NOMO-1 (cell line): Measurements from ENCODE around the gene ELL.
"Not testable (repeated sequence)": the region's sequence is repeated elsewhere in the genome, so short reads cannot be mapped to it uniquely, and the experiment has no call there.

Experiments used
- DNase-seq, 2 experiments: peaks; one replicate each; lab custom pipeline; 2025; ENCODE audit not compliant: unreplicated experiment in 2 of 2; lab: John Stamatoyannopoulos, UW

The ELL gene

GRCh38 chr19:18521692-18522123, at the start of gene ELL:
Gene ELL, minus strand, starts transcription at chr19:18522070. Its CDS starts 15 bp downstream, at chr19:18522055.
- no peak for DNase-seq

- DNase-seq, result no peak
Measured at GRCh38 chr19:18568367-18568766, 46.5 kb upstream of the ELL start.

GRCh38 chr19:18566953-18567352, 45.1 kb upstream of the ELL start:
- DNase-seq, result no peak

- no peak for DNase-seq
Measured at GRCh38 chr19:18562086-18562485, 40.2 kb upstream of the ELL start.

- no peak for DNase-seq
Measured at GRCh38 chr19:18559685-18560084, 37.8 kb upstream of the ELL start.

GRCh38 chr19:18558604-18559003, 36.7 kb upstream of the ELL start:
- no peak for DNase-seq

GRCh38 chr19:18558202-18558555, 36.3 kb upstream of the ELL start:
- no peak for DNase-seq

GRCh38 chr19:18557411-18558201, 35.7 kb upstream of the ELL start, which contains the start of gene KXD1:
Gene KXD1, plus strand, starts transcription at chr19:18557870. Its CDS starts 4,187 bp downstream, at chr19:18562057.
- DNase-seq, result peak; percentile 95 to 99

GRCh38 chr19:18551631-18552030, 29.8 kb upstream of the ELL start:
- no peak for DNase-seq

- peak; percentile 83 to 96 for DNase-seq
Measured at GRCh38 chr19:18543814-18544475, 22.1 kb upstream of the ELL start.

GRCh38 chr19:18542941-18543813, 21.3 kb upstream of the ELL start, which contains the start of gene FKBP8:
Gene FKBP8, minus strand, starts transcription at chr19:18543573. Its CDS starts 1,603 bp downstream, at chr19:18541970.
- DNase-seq, result peak; percentile 83 to 93

- DNase-seq, result no peak
Measured at GRCh38 chr19:18541992-18542940, 20.4 kb upstream of the ELL start.

- DNase-seq, result no peak
Measured at GRCh38 chr19:18541258-18541991, 19.6 kb upstream of the ELL start.

GRCh38 chr19:18540200-18540599, 18.3 kb upstream of the ELL start:
- DNase-seq, result not testable (repeated sequence)

- no peak for DNase-seq
Measured at GRCh38 chr19:18539372-18539771, 17.5 kb upstream of the ELL start.

- no peak for DNase-seq
Measured at GRCh38 chr19:18538115-18538514, 16.2 kb upstream of the ELL start.

- DNase-seq, result no peak
Measured at GRCh38 chr19:18537431-18537830, 15.6 kb upstream of the ELL start.

- DNase-seq, result no peak
Measured at GRCh38 chr19:18536475-18536874, 14.6 kb upstream of the ELL start.

GRCh38 chr19:18533058-18533457, 11.2 kb upstream of the ELL start:
- no peak for DNase-seq
